GM12892 (cell line): ENCODE results near the gene SORCS2.

Experiments
- DNase-seq: peaks from one replicate; pipeline ENCODE4 v3.0.0; 2011; ENCODE audit not compliant: insufficient read length
- FAIRE-seq: peaks from 2 replicates; lab custom pipeline; 2011; peaks lifted over from hg19 to GRCh38; lab: Jason Lieb, UNC
- POLR2A ChIP-seq: IDR thresholded peaks from 2 replicates; pipeline ENCODE4 v1.6.1; 2011; ENCODE audit warnings: low read depth, low read length, control low read depth
- POLR2AphosphoS5 ChIP-seq: IDR thresholded peaks from 2 replicates; pipeline ENCODE4 v1.6.1; 2011; ENCODE audit warnings: low read depth, low read length, control low read depth
- TAF1 ChIP-seq: IDR thresholded peaks from 2 replicates; pipeline ENCODE4 v1.6.1; 2011; ENCODE audit warnings: low read depth, mild to moderate bottlenecking, control low read depth, low read length, borderline replicate concordance

The SORCS2 gene

GRCh38 chr4:7328162-7328912, 136.0 kb downstream of the SORCS2 start:
- TF ChIP-seq POLR2AphosphoS5 (no peak), TAF1 (no peak), POLR2A (no peak)
- no peak for FAIRE-seq
- DNase-seq, result no peak

- no peak for TF ChIP-seq TAF1
- TF ChIP-seq POLR2AphosphoS5, result no peak
- TF ChIP-seq POLR2A, result no peak
- FAIRE-seq (no peak), DNase-seq (no peak)
Measured at GRCh38 chr4:7328913-7329638, 136.7 kb downstream of the SORCS2 start.

GRCh38 chr4:7330031-7330596, 137.8 kb downstream of the SORCS2 start:
- DNase-seq, result no peak
- TF ChIP-seq POLR2A (no peak), POLR2AphosphoS5 (no peak), TAF1 (no peak)
- no peak for FAIRE-seq

- TF ChIP-seq TAF1 (no peak), POLR2AphosphoS5 (no peak), POLR2A (no peak)
- FAIRE-seq, result no peak
- DNase-seq, result no peak
Measured at GRCh38 chr4:7330811-7331681, 138.7 kb downstream of the SORCS2 start.

- FAIRE-seq, result no peak
- no peak for TF ChIP-seq POLR2AphosphoS5
- no peak for TF ChIP-seq TAF1
- no peak for TF ChIP-seq POLR2A
Measured at GRCh38 chr4:7331682-7332000, 139.3 kb downstream of the SORCS2 start.

GRCh38 chr4:7332216-7333023, 140.1 kb downstream of the SORCS2 start:
- TF ChIP-seq TAF1 (no peak), POLR2A (no peak), POLR2AphosphoS5 (no peak)
- no peak for DNase-seq
- no peak for FAIRE-seq

More at GRCh38 chr4:7331682-7332000, 139.3 kb downstream of the SORCS2 start:
- no peak for DNase-seq

GRCh38 chr4:7333024-7333780, 140.9 kb downstream of the SORCS2 start:
- no peak for TF ChIP-seq POLR2A
- TF ChIP-seq POLR2AphosphoS5, result no peak
- no peak for TF ChIP-seq TAF1
- DNase-seq (no peak), FAIRE-seq (no peak)

GRCh38 chr4:7333801-7334421, 141.6 kb downstream of the SORCS2 start:
- DNase-seq, result no peak
- TF ChIP-seq POLR2A, result no peak
- TF ChIP-seq TAF1, result no peak
- no peak for TF ChIP-seq POLR2AphosphoS5
- FAIRE-seq, result no peak

- TF ChIP-seq TAF1, result no peak
- TF ChIP-seq POLR2AphosphoS5, result no peak
- no peak for TF ChIP-seq POLR2A
- DNase-seq, result no peak
- FAIRE-seq, result no peak
Measured at GRCh38 chr4:7334521-7335275, 142.4 kb downstream of the SORCS2 start.
